ENCODE results near the gene ZNF324. TPM values are rescaled to one million over a fixed set of nuclear protein-coding genes. Genes with fewer than 3 reads are reported as not detected.

Gene ZNF324
- total and polyA plus RNA-seq, 2 of the 8 experiments (the other 6 are each of a cell fraction or from before 2014, with no cell fraction given): 5.1 to 5.8 TPM

GRCh38 chr19:58509731-58510083 lies 42.8 kb downstream of the ZNF324 start (continued):
- TF ChIP-seq CBX5 (IDR thresholded peaks at IDR 0.05; ENCODE audit: low read depth, low read length) (no peak), CHD1 (IDR thresholded peaks at IDR 0.05; ENCODE audit: low read depth, low read length) (no peak), SP4 (IDR thresholded peaks at IDR 0.05; ENCODE audit: low read length) (no peak), TEAD4 (IDR thresholded peaks at IDR 0.05; ENCODE audit: low read depth, low read length) (no peak)
